ENCODE measurements around the gene EFEMP2. TPM values are rescaled to one million over a fixed set of nuclear protein-coding genes. Genes with fewer than 3 reads are reported as not detected.

The EFEMP2 gene
- total RNA-seq, 1 experiment from 2014 or later = 26.2 TPM

- Histone ChIP-seq H3K4me1 (ENCODE audit: insufficient read depth, low read length) (peaks cover 2% of the 10 kb centered on the region; the same call in 1 of the 2 replicates), H4K8ac (replicated peaks; ENCODE audit: insufficient read length, low read depth, low read length) (no peak overlapping the region), H3K9ac (ENCODE audit: extremely low read depth, insufficient read length, low read length) (no peak overlapping the region), H4K91ac (ENCODE audit: insufficient read length, low read depth, low read length) (no peak overlapping the region), H3K14ac (ENCODE audit: insufficient read depth, low read length) (no peak overlapping the region), H3K27ac (ENCODE audit: insufficient read length, low read depth, low read length) (no peak overlapping the region), H4K20me1 (ENCODE audit: control insufficient read depth, insufficient read depth, insufficient read length) (no peaks in the 10 kb centered on the region), H2AK5ac (ENCODE audit: insufficient read length, low read length) (no peak overlapping the region), H3T11ph (ENCODE audit: low read length) (no peak overlapping the region), H2BK5ac (ENCODE audit: insufficient read length, low read length) (no peak overlapping the region), H2AFZ (ENCODE audit: low read length) (no peak overlapping the region), H3K56ac (ENCODE audit: insufficient read length, low read depth, low read length) (no peak overlapping the region), H2BK120ac (ENCODE audit: low read depth, low read length, poor library complexity, severe bottlenecking) (no peak overlapping the region), H3K27me3 (ENCODE audit: insufficient read depth, low read length) (no peaks in the 10 kb centered on the region), H3K9me3 (ENCODE audit: control insufficient read depth, low read depth, low read length) (no peaks in the 10 kb centered on the region), H2BK20ac (ENCODE audit: low read depth, low read length, poor library complexity, severe bottlenecking) (no peak overlapping the region), H3K18ac (ENCODE audit: insufficient read length, low read depth, low read length) (no peak overlapping the region), H3K23me2 (ENCODE audit: insufficient read length, low read depth, low read length, poor library complexity, severe bottlenecking) (peaks cover 6% of the 10 kb centered on the region), H4K5ac (ENCODE audit: insufficient read length, low read depth, low read length) (no peak overlapping the region), H3K23ac (ENCODE audit: insufficient read length, low read depth, low read length) (no peak overlapping the region), H2BK12ac (ENCODE audit: insufficient read length, low read depth, low read length) (no peak overlapping the region), H3K4me2 (ENCODE audit: insufficient read depth, insufficient read length, low read length) (no peak overlapping the region), H2BK15ac (ENCODE audit: low read depth, low read length) (no peak overlapping the region), H3K79me1 (ENCODE audit: insufficient read depth, low read depth, low read length, poor library complexity, severe bottlenecking) (no peaks in the 10 kb centered on the region), H3K4ac (ENCODE audit: low read depth, low read length) (no peak overlapping the region), H3K79me2 (ENCODE audit: insufficient read depth, low read length) (no peaks in the 10 kb centered on the region)
- DNase-seq = no peak
- peaks cover 0 to under 1% of the 10 kb centered on the region in 2 experiments; a peak in 1 of 5 replicates for H3K9me3 Mint-ChIP-seq
- H3K36me3 Mint-ChIP-seq (ENCODE audit: insufficient read depth in 1 of 3, low read depth in 3 of 3) = peaks cover 35 to 58% (median 55%) of the 10 kb centered on the region in 3 experiments
- peak overlapping the region in 1 of 2 experiments; percentile 21; a peak in 2 of 5 replicates for H3K4me3 Mint-ChIP-seq
- no peak overlapping the region; a peak in 1 of 7 replicates for H3K27ac Mint-ChIP-seq
- TF ChIP-seq CTCF (conservative IDR thresholded peaks at IDR 0.05) = no peak
- H3K27me3 Mint-ChIP-seq (ENCODE audit: low read depth) = peaks cover 4% of the 10 kb centered on the region
- H3K4me1 Mint-ChIP-seq = peaks cover 12 to 25% of the 10 kb centered on the region in 2 experiments
- no CpG with 5 or more reads among the region's 28 CpGs for WGBS (ENCODE audit: extremely low coverage, insufficient read length, low lambda C conversion rate)
Observed at GRCh38 chr11:65883786-65884715, 11.5 kb upstream of the EFEMP2 start.

Data from H9 (cell line).